K562 (cell line): ENCODE measurements around the gene SCAP. TPM values are rescaled to one million over a fixed set of nuclear protein-coding genes. Genes with fewer than 3 reads are reported as not detected.
A peak's percentile ranks its signal among the peaks of the same experiment; 100 is the strongest.

Source experiments
- ARID3A ChIP-seq: IDR thresholded peaks from 2 replicates; pipeline ENCODE4 v1.6.1; 2012; ENCODE audit warnings: low read depth, low read length, improper control_type of control experiment, borderline replicate concordance
- CHD2 ChIP-seq: IDR thresholded peaks from 2 replicates; pipeline ENCODE4 v1.6.1; 2011; ENCODE audit warnings: low read depth, low read length
- CXXC5 ChIP-seq: fragments of 250-450 bp; sonication (Bioruptor Pico); IDR thresholded peaks from 2 replicates; pipeline ENCODE4 v1.8.0; 2022; ENCODE audit warnings: inconsistent platforms, mild to moderate bottlenecking, moderate library complexity
- E2F6 ChIP-seq, 2 experiments: IDR thresholded peaks; 2 replicates each; pipeline ENCODE4 v1.6.1; 2011; ENCODE audit warnings: borderline replicate concordance in 1 of 2, control low read depth in 1 of 2, low read depth in 1 of 2, low read length in 1 of 2, mild to moderate bottlenecking in 1 of 2, mixed read lengths in 1 of 2, moderate library complexity in 1 of 2; ENCODE audit not compliant: insufficient read depth in 1 of 2, insufficient read length in 1 of 2, poor library complexity in 1 of 2, severe bottlenecking in 1 of 2; ENCODE audit errors: extremely low read depth in 1 of 2
- FOXA1 ChIP-seq: fragments of 450-650 bp; IDR thresholded peaks from 2 replicates; pipeline ENCODE4 v1.6.1; 2016; ENCODE audit warnings: mild to moderate bottlenecking, borderline replicate concordance
- FOXK2 ChIP-seq, 2 experiments: fragments of 450-650 bp; IDR thresholded peaks in 1 of 2; conservative IDR thresholded peaks in 1 of 2; 2 replicates each; pipeline ENCODE4 v1.6.1; 2016; ENCODE audit warnings: low read depth in 2 of 2, mild to moderate bottlenecking in 1 of 2
- HNRNPK ChIP-seq: fragments of 200-400 bp; formaldehyde crosslinking; IDR thresholded peaks from one replicate; pipeline ENCODE4 v1.6.1; 2018; ENCODE audit warnings: mild to moderate bottlenecking, low read depth, low read length; ENCODE audit not compliant: poor library complexity, severe bottlenecking
- MTA1 ChIP-seq: fragments of 450-650 bp; IDR thresholded peaks from 2 replicates; pipeline ENCODE4 v1.6.1; 2017; ENCODE audit warnings: borderline replicate concordance
- NRF1 ChIP-seq, 2 experiments: fragments of 450-650 bp; IDR thresholded peaks in 1 of 2; conservative IDR thresholded peaks in 1 of 2; 2 replicates each; pipeline ENCODE4 v1.6.1; 2014; ENCODE audit warnings: mild to moderate bottlenecking in 2 of 2
- PHB ChIP-seq: fragments of 250-450 bp; sonication (Bioruptor Pico); IDR thresholded peaks from 2 replicates; pipeline ENCODE4 v1.5.0; 2021
- POLR3A ChIP-seq: IDR thresholded peaks from 2 replicates; pipeline ENCODE4 v1.6.1; 2011; ENCODE audit warnings: borderline replicate concordance, mild to moderate bottlenecking, moderate library complexity; ENCODE audit not compliant: insufficient read length, insufficient read depth; ENCODE audit errors: extremely low read depth
- RBM39 ChIP-seq: fragments of 200-400 bp; formaldehyde crosslinking; optimal IDR thresholded peaks from 2 replicates; pipeline ENCODE3; 2018; ENCODE audit warnings: low read depth, low read length
- SMAD1 ChIP-seq: fragments of 150-350 bp; IDR thresholded peaks from 2 replicates; pipeline ENCODE4 v1.6.1; 2014; ENCODE audit warnings: low read length, low read depth; ENCODE audit not compliant: partially characterized antibody
- SMARCA4 ChIP-seq: fragments of 450-650 bp; IDR thresholded peaks from 2 replicates; pipeline ENCODE4 v1.6.1; 2016
- SNIP1 ChIP-seq: fragments of 450-650 bp; IDR thresholded peaks from 2 replicates; pipeline ENCODE4 v1.7.1; 2017; ENCODE audit warnings: low read depth, mild to moderate bottlenecking
- SRF ChIP-seq, 2 experiments: fragments of 250-450, 450-650 bp in 1 of 2; sonication (Bioruptor Pico) in 1 of 2; sonication (generic) in 1 of 2; formaldehyde crosslinking; IDR thresholded peaks; 2 replicates each; pipeline versions ENCODE4 v1.5.0 to v1.5.1; 2020 to 2022; ENCODE audit warnings: mild to moderate bottlenecking in 1 of 2, missing genetic modification reagents in 1 of 2
- THRB ChIP-seq: fragments of 450-650 bp; formaldehyde crosslinking; conservative IDR thresholded peaks from 2 replicates; pipeline ENCODE4 v1.4.0; 2022; ENCODE audit warnings: mild to moderate bottlenecking, missing genetic modification characterization
- ZNF398 ChIP-seq: fragments of 250-450 bp; sonication (Bioruptor Pico); IDR thresholded peaks from 2 replicates; pipeline ENCODE4 v1.8.0; 2021; ENCODE audit warnings: moderate library complexity, mild to moderate bottlenecking, inconsistent platforms
- ZNF444 ChIP-seq: fragments of 250-450 bp; sonication (Bioruptor Pico); IDR thresholded peaks from 2 replicates; pipeline ENCODE4 v1.4.0; 2020; ENCODE audit warnings: mild to moderate bottlenecking, moderate library complexity
- ZNF778 ChIP-seq: fragments of 450-650 bp; formaldehyde crosslinking; IDR thresholded peaks from 2 replicates; pipeline ENCODE4 v1.4.0; 2020; ENCODE audit warnings: mild to moderate bottlenecking, moderate library complexity
- ZSCAN32 ChIP-seq: fragments of 450-650 bp; formaldehyde crosslinking; IDR thresholded peaks from 2 replicates; pipeline ENCODE4 v1.4.0; 2020; ENCODE audit warnings: mild to moderate bottlenecking, moderate library complexity
- polyA plus RNA-seq, 8 experiments: library from polyadenylated mRNA; depleted of rRNA in 4 of 8; stranded (reverse) in 5 of 8; unstranded in 3 of 8; fragments of >200 nt; fragmentation: Nextera tagmentation in 2 of 8; fragmentation: Illumina TruSeq in 1 of 8; extraction: Ambion mirVana in 2 of 8; extraction: Trizol in 1 of 8; gene quantifications; 2 replicates each; pipeline versions ENCODE4 v1.2.1 to v1.2.3, GENCODE V29; 2011 to 2014; ENCODE audit warnings: inconsistent platforms in 1 of 8, missing spikeins in 1 of 8
- total RNA-seq, 7 experiments: library from RNA; depleted of rRNA in 6 of 7; stranded (reverse); fragments of >200 nt in 6 of 7; fragmentation: Illumina TruSeq in 2 of 7; extraction: Trizol in 2 of 7; gene quantifications; 2 replicates each; pipeline versions ENCODE4 v1.2.1 to v1.2.3, GENCODE V29; 2011 to 2021; ENCODE audit warnings: low replicate concordance in 1 of 7

SCAP gene
- total and polyA plus RNA-seq, 9 of the 15 experiments (the other 6 are each of a cell fraction or from before 2014, with no cell fraction given): 2.6 to 104 (median 37.8) TPM

- TF ChIP-seq FOXA1 (no peak), ARID3A (no peak), SNIP1 (no peak), RBM39 (no peak), SRF (CRISPR knock-in tag; IDR thresholded peaks at IDR 0.05) (no peak), SMARCA4 (no peak), E2F6 (IDR thresholded peaks at IDR 0.05; ENCODE audit: borderline replicate concordance in 1 of 2, extremely low read depth in 1 of 2, insufficient read depth in 1 of 2, insufficient read length in 1 of 2, low read depth in 1 of 2, low read length in 1 of 2, poor library complexity in 1 of 2, severe bottlenecking in 1 of 2) (peak; percentile 99), MTA1 (no peak), PHB (no peak), ZNF778 (CRISPR knock-in tag) (no peak), POLR3A (no peak), ZNF444 (CRISPR knock-in tag) (no peak), NRF1 (conservative IDR thresholded peaks at IDR 0.05 in 1 of 2, IDR thresholded peaks at IDR 0.05 in 1 of 2) (no peak), SMAD1 (no peak), FOXK2 (conservative IDR thresholded peaks at IDR 0.05 in 1 of 2, IDR thresholded peaks at IDR 0.05 in 1 of 2; ENCODE audit: low read depth in 2 of 2) (peak; percentile 69 to 72), ZSCAN32 (CRISPR knock-in tag) (no peak), THRB (CRISPR knock-in tag) (no peak), ZNF398 (no peak), CHD2 (no peak), HNRNPK (no peak), CXXC5 (CRISPR knock-in tag) (peak; percentile 73)
Measured at GRCh38 chr3:47522082-47522987, 46.6 kb upstream of the SCAP start (continued).
